Osteocyte (in vitro differentiated cells): ENCODE results near the gene ADCY2. TPM values are rescaled to one million over a fixed set of nuclear protein-coding genes. Genes with fewer than 3 reads are reported as not detected.

Source experiments
- DNase-seq: peaks from one replicate; pipeline ENCODE4 v3.0.0; 2021; ENCODE audit warnings: mixed read lengths; ENCODE audit not compliant: unreplicated experiment; ENCODE audit errors: extremely low spot score
- H3K27ac Mint-ChIP-seq: one replicate; pipeline ENCODE4 v1.8.0; 2021; ENCODE audit warnings: mild to moderate bottlenecking, mixed read lengths; ENCODE audit not compliant: unreplicated experiment
- H3K27me3 Mint-ChIP-seq: one replicate; pipeline ENCODE4 v1.8.0; 2021; ENCODE audit warnings: mixed read lengths; ENCODE audit not compliant: unreplicated experiment
- H3K36me3 Mint-ChIP-seq: one replicate; pipeline ENCODE4 v1.8.0; 2021; ENCODE audit warnings: mixed read lengths; ENCODE audit not compliant: unreplicated experiment
- H3K4me1 Mint-ChIP-seq: one replicate; pipeline ENCODE4 v1.8.0; 2021; ENCODE audit warnings: mixed read lengths; ENCODE audit not compliant: unreplicated experiment
- H3K4me3 Mint-ChIP-seq: one replicate; pipeline ENCODE4 v1.8.0; 2021; ENCODE audit warnings: mild to moderate bottlenecking, moderate library complexity, mixed read lengths; ENCODE audit not compliant: unreplicated experiment
- H3K9me3 Mint-ChIP-seq: one replicate; pipeline ENCODE4 v1.8.0; 2021; ENCODE audit warnings: mixed read lengths; ENCODE audit not compliant: unreplicated experiment
- CTCF ChIP-seq: fragments of 200-600 bp; sonication (generic); IDR thresholded peaks from 2 replicates; pipeline ENCODE4 v1.5.0; 2021; ENCODE audit warnings: antibody characterized with exemption, mild to moderate bottlenecking, moderate library complexity
- total RNA-seq: library from RNA; stranded (reverse); gene quantifications from 2 replicates; pipeline ENCODE4 v1.2.1, GENCODE V29; 2021

Gene ADCY2
- total RNA-seq, 1 donor from 2014 or later, result not detected

- no peaks in the 10 kb centered on the region for H3K36me3 Mint-ChIP-seq
- H3K4me1 Mint-ChIP-seq, result no peaks in the 10 kb centered on the region
- H3K27ac Mint-ChIP-seq, result no peak overlapping the region
- TF ChIP-seq CTCF, result no peak
- no peak overlapping the region for H3K4me3 Mint-ChIP-seq
- no peak for DNase-seq
- H3K9me3 Mint-ChIP-seq, result no peaks in the 10 kb centered on the region
- no peaks in the 10 kb centered on the region for H3K27me3 Mint-ChIP-seq
Observed at GRCh38 chr5:7494481-7495130, 98.7 kb downstream of the ADCY2 start.

DNA sequence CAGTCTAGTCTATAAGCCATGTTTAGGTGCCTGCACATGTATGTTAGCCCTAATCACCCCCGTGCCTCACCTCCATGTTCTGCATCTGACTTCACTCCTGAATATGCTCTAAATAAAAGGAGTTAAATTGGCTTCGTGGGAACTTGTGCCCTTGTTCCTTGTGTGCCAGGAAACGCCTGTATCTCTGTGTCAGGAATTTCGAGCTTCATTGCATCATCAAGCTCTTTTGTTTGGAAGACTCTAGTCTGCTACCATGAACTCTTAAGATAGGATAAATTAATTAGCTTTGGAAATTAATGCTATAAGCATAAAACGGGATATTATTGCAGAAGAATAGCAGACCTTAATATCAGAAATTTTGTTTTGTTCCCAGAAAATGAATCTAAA lies 99.2 kb downstream of the ADCY2 start:
- no peak overlapping the region for H3K4me3 Mint-ChIP-seq
- H3K27me3 Mint-ChIP-seq, result no peaks in the 10 kb centered on the region
- H3K36me3 Mint-ChIP-seq, result no peaks in the 10 kb centered on the region
- no peak for TF ChIP-seq CTCF
- no peak for DNase-seq
- no peak overlapping the region for H3K27ac Mint-ChIP-seq
- no peaks in the 10 kb centered on the region for H3K4me1 Mint-ChIP-seq
- H3K9me3 Mint-ChIP-seq, result no peaks in the 10 kb centered on the region

- no peaks in the 10 kb centered on the region for H3K9me3 Mint-ChIP-seq
- no peaks in the 10 kb centered on the region for H3K27me3 Mint-ChIP-seq
- no peak for DNase-seq
- H3K4me3 Mint-ChIP-seq, result no peak overlapping the region
- H3K27ac Mint-ChIP-seq, result no peak overlapping the region
- H3K4me1 Mint-ChIP-seq, result no peaks in the 10 kb centered on the region
- no peaks in the 10 kb centered on the region for H3K36me3 Mint-ChIP-seq
- TF ChIP-seq CTCF, result no peak
Observed at GRCh38 chr5:7500256-7500655, 104.3 kb downstream of the ADCY2 start.

- H3K9me3 Mint-ChIP-seq, result no peaks in the 10 kb centered on the region
- no peak for DNase-seq
- H3K36me3 Mint-ChIP-seq, result no peaks in the 10 kb centered on the region
- no peak for TF ChIP-seq CTCF
- no peak overlapping the region for H3K4me3 Mint-ChIP-seq
- no peaks in the 10 kb centered on the region for H3K27me3 Mint-ChIP-seq
- H3K27ac Mint-ChIP-seq, result no peak overlapping the region
- H3K4me1 Mint-ChIP-seq, result no peaks in the 10 kb centered on the region
Observed at GRCh38 chr5:7501061-7501460, 105.1 kb downstream of the ADCY2 start.

GRCh38 chr5:7503564-7503963 lies 107.6 kb downstream of the ADCY2 start:
- TF ChIP-seq CTCF, result no peak
- Mint-ChIP-seq H3K4me1 (no peaks in the 10 kb centered on the region), H3K9me3 (no peaks in the 10 kb centered on the region), H3K36me3 (no peaks in the 10 kb centered on the region), H3K4me3 (no peak overlapping the region), H3K27ac (no peak overlapping the region), H3K27me3 (no peaks in the 10 kb centered on the region)
- no peak for DNase-seq
